Dermis blood vessel endothelial cell (primary cell): ENCODE data around the gene KIR3DL3. TPM values are rescaled to one million over a fixed set of nuclear protein-coding genes. Genes with fewer than 3 reads are reported as not detected.
"Not testable (repeated sequence)": the region's sequence is repeated elsewhere in the genome, so short reads cannot be mapped to it uniquely, and the experiment has no call there.

Experiments used
- DNase-seq: peaks from one replicate; pipeline ENCODE4 v3.0.0; 2010
- total RNA-seq: library from RNA; depleted of rRNA; stranded (reverse); fragments of >200 nt; gene quantifications from 2 replicates; pipeline ENCODE4 v1.2.3, GENCODE V29; 2014

Gene KIR3DL3
- total RNA-seq = not detected in 2 replicates

GRCh38 chr19:54724142-54724541 lies at the start of gene KIR3DL3:
Gene KIR3DL3, plus strand, starts transcription at chr19:54724442. Its CDS starts 55 bp downstream, at chr19:54724497.
- no peak for DNase-seq

GRCh38 chr19:54676210-54676834 lies 47.9 kb upstream of the KIR3DL3 start:
- DNase-seq = peak; percentile 76

GRCh38 chr19:54677217-54677616 lies 47.0 kb upstream of the KIR3DL3 start:
- DNase-seq = no peak

GRCh38 chr19:54681596-54681995 lies 42.6 kb upstream of the KIR3DL3 start:
- not testable (repeated sequence) for DNase-seq

GRCh38 chr19:54682306-54682856 lies 41.9 kb upstream of the KIR3DL3 start:
- no peak for DNase-seq

- DNase-seq = peak; percentile 69
These were observed 39.7 kb upstream of the KIR3DL3 start for GRCh38 chr19:54684527-54684926.

GRCh38 chr19:54691582-54692297 lies 32.5 kb upstream of the KIR3DL3 start:
- no peak for DNase-seq

GRCh38 chr19:54692298-54692615 lies 32.0 kb upstream of the KIR3DL3 start:
- no peak for DNase-seq

- no peak for DNase-seq
These were observed 29.6 kb upstream of the KIR3DL3 start for GRCh38 chr19:54694648-54695047.

GRCh38 chr19:54696117-54696548 lies 28.1 kb upstream of the KIR3DL3 start:
- DNase-seq = no peak

GRCh38 chr19:54696766-54697165 lies 27.5 kb upstream of the KIR3DL3 start:
- DNase-seq = no peak

GRCh38 chr19:54697716-54698115 lies 26.5 kb upstream of the KIR3DL3 start:
- not testable (repeated sequence) for DNase-seq

GRCh38 chr19:54704928-54705327 lies 19.3 kb upstream of the KIR3DL3 start:
- no peak for DNase-seq

GRCh38 chr19:54707962-54708361 lies 16.3 kb upstream of the KIR3DL3 start:
- DNase-seq = no peak

GRCh38 chr19:54708781-54709180 lies 15.5 kb upstream of the KIR3DL3 start:
- DNase-seq = no peak

- no peak for DNase-seq
These were observed 14.9 kb upstream of the KIR3DL3 start for GRCh38 chr19:54709212-54709948.

GRCh38 chr19:54709956-54710355 lies 14.3 kb upstream of the KIR3DL3 start:
- DNase-seq = not testable (repeated sequence)

- DNase-seq = no peak
These were observed 402 bp downstream of the KIR3DL3 start for GRCh38 chr19:54724644-54725043.

GRCh38 chr19:54725321-54725720 lies 1.1 kb downstream of the KIR3DL3 start:
- DNase-seq = no peak

GRCh38 chr19:54727562-54727961 lies 3.3 kb downstream of the KIR3DL3 start:
- no peak for DNase-seq

GRCh38 chr19:54728167-54728566 lies 3.9 kb downstream of the KIR3DL3 start:
- no peak for DNase-seq

GRCh38 chr19:54729416-54730188 lies 5.4 kb downstream of the KIR3DL3 start:
- no peak for DNase-seq

- DNase-seq = no peak
These were observed 6.9 kb downstream of the KIR3DL3 start for GRCh38 chr19:54731191-54731590.
